GM21825 (cell line): ENCODE measurements around the gene MKKS.
"Not testable (repeated sequence)": the region's sequence is repeated elsewhere in the genome, so short reads cannot be mapped to it uniquely, and the experiment has no call there.

Experiments
- ATAC-seq: cut with Tn5 transposase; IDR thresholded peaks from one replicate; pipeline ENCODE4 v1.9.1; 2021; ENCODE audit warnings: mild to moderate bottlenecking, moderate library complexity; ENCODE audit not compliant: unreplicated experiment

MKKS gene

DNA sequence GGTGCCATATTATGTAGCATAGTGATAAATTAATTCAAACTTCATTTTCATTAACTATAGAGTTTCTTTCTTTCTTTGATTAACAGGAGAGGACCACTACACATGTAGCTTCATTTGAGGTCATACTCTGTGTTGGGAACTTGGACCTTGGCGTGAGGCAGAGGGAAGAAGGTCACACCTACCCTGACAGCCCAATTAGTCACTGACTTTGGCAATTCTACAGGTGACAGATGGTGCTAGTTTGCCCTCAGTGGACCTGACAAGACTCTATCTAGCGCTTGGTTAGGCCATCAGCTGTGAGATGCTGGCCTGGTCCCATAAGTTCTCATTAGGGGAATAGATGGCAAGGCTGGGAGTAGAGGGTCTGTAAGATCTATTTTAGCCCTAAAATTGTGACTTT lies 15.2 kb upstream of the MKKS start:
- no peak for ATAC-seq

DNA sequence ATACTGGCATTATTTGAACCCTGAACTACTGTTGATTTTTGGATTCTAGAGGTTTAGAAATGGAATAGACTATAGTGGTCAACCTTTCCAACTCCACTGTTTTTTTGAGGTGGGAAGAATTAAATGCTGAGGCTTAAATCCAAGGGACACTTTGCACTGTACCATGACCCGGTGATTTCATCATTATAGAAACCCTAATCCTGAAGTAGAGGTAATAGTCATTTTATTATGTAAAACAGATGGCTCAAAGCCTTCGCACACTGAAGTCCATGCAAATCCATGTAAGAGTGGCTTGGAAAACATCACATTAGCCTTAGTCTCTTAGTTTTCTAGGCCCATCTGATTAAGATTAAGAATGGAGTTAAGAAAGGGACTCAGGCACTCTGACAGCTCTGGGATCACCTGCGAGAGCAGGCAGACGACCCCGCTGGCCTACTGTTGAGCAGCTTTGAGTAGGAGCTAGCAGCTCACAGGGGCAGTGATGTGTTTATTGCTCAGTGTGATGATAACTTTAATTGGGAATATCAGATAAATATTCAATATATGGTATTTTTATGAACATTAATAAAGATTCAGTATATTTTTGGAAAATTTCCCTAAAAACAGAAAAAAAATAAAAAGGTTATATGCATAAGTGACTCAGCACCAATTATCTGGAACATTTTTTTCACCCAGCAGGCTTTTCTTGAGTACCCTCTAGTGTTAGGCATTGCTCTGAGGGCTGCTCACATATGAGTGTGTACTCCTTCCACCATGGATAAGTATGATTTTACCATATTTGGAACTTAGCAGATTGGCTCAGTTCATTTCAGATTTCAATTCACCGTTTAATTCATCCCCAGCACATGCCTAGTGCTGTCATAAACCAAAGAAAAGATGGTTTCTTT lies 14.5 kb upstream of the MKKS start:
- ATAC-seq, result no peak

DNA sequence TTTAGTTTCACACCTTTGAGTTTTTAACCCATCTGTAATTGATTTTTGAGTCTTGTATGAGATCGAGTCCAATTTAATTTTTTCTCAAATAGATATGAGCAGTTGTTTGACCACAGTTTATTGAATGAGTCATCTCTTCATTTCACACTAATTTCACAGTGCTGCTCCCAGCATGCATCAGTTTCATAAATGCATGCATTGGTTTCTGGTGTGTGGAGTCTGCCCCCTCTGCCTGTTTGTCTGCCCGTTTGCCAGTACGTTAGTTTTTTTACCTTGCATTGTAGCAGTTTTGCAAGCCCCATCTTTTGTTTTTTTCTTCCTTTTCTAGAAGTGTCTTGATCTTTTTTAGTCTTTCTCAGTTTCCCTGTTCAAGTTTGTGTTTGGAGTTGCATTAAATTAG lies 13.0 kb upstream of the MKKS start:
- peak; percentile 97 for ATAC-seq

DNA sequence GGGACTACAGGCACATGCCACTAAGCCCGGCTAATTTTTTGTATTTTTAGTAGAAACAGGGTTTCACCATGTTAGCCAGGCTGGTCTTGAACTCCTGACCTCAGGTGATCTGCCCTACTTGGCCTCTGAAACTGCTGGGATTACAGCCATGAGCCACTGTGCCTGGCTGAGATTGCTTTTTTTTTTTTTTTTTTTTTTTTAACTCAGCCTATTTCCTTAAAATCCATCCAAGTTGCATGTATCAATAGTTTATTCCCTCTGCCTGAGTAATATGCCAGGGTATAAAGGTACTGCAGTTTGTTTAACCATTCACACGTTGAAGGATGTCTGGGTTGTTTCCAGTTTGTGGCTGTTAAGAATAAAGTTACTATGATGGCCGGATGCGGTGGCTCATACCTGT lies 11.7 kb upstream of the MKKS start:
- ATAC-seq, result no peak

DNA sequence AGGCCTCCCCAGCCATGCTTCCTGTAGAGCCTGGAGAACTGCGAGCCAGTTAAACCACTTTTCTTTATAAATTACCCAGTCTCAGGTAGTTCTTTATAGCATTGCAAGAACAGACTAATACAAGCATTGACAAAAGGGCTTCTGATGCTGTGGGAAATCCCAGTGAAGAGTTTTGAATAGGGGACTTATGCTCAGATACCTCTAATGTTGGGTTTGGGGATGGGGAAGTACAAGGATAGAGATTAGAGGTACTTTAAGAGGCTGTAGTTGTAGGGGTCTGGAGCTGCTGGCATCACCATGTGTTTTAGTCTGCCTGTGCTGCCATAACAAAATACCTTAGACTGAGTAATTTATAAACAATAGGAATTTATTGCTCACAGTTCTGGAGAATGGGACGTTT lies 9.9 kb upstream of the MKKS start:
- ATAC-seq, result no peak

DNA sequence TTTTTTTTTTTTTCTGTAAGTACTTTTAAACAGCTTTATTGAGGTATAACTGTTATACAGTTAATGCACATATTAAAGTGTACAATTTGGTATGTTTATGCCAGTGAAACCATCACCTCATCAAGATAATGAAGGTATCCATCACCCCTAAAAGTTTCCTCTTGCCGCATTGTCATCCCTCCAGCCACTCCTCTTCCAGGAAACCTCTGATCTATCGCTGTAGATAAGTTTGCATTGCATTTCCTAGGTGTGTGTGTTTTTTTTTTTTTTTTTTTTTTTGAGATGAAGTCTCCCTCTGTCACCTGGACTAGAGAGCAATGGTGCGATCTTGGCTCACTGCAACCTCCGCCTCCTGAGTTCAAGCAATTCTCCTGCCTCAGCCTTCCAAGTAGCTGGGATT lies 4.2 kb upstream of the MKKS start:
- no peak for ATAC-seq

DNA sequence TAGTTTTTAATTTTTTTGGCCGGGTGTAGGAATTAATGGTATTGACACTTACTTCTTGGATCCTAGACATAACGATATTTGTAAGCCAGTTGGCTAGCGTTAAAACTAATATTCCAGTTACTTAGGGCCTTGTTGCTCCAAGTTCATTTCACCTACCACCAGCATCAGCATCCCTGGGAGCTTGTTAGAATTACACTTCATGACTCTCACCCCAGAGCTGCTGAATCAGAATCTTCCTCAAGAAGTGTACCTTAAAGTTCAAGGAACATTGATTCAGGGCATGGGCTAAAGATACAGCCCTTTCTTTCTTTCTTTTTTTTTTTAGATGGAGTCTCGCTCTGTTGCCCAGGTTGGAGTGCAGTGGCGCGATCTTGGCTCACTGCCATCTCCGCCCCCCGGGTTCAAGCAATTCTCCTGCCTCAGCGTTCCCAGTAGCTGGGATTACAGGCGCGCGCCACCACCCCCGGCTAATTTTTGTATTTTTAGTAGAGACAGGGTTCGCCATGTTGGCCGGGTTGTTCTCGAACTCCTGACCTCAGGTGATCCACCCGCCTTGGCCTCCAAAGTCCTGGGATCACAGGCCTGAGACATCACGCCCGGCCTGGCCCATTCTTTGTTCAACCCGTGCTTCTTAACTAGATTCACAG lies 2.2 kb upstream of the MKKS start:
- no peak for ATAC-seq

DNA sequence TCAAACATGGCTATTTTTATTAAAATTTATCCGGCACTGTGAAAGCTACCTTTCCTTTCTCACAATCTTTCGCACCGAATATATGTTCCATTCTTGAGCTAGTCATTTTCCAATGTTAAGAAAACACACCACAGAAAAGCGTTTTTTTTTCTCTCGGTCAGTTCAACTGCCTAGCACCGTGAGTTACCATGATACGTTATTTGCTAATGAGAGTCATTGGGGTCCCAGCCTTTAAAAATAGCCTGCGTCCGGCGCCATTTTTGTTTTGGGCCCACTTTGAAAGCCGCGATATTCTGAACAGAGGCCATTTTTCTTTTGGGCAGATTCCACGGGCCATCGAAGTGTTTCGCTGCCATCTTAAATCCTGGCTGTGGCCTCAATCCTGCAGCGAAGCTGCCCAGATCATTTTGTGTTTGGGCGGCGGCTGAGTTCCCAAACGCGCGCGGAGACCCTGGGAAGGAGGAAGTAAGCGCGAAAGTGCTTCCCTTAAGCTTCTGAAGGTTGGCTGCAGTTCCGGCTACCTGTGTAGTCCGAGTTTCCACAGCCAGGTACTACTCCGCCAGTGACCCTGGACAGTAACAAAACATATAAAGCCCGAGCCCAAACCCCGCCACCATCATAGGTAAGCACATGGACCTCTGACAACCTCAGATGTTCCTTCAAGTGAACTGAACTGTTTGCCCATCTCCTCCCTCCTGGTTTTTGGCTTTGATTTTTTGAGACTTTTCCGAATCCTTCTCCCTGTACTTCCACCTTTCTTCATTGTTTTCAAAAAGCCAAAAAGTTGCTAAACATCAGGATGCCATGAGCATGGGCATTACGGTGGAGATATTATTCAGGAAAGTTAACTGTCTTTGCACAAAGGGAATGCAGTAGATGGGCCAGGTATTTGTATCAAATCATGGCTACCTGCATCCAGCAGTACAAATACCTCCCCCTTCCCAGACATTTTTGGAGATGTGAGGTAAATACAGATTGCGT lies 1.1 kb upstream of the MKKS start, which contains the start of gene SLX4IP:
Gene SLX4IP, plus strand, starts transcription at position 474 of the 981 bp plus-strand sequence. CDS start 22,900 bp downstream, outside the sequence.
- peak; percentile 67 for ATAC-seq

DNA sequence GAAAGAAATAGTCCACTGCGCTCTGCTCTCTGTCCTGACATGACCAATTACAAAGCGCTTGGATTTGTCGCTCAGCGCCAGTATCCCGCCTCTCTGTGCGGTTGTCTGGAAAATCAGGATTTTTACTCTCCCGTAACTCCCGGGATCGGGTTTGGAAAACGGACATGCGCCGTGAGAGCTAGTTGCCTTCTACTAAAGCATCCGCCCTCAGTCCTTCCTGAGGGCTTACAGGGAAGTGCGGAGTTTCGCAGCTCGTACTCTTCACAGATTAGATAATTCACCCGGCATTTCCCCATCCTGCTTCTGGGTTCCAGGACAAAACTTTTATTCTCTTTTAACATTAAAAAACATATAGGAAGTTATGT lies 427 bp upstream of the MKKS start:
- ATAC-seq, result peak; percentile 35

DNA sequence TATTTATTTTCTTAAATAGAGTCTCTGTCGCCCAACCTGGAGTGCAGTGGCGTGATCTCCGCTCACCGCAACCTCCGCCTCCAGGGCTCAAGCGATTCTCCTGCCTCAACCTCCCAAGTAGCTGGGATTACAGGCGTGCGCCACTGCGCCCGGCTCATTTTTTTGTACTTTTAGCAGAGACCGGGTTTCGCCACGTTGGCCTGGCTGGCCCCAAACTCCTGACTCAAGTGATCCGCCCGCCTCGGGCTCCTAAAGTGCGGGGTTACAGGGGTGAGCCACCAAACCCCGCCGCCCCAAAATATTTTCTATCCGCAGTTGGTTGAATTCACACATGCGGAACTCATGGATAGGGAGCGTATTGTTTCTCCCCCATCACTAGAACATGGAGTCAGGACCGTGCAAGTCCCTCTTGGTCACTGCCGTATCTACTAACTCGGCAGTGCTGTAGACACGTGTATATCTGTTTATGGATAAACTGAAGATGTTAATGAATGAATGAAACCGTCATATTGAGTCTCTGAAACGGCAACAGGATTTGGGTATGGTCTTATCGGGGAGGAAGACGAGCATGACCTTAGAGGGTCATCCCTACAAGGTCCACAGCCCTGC lies 904 bp downstream of the MKKS start:
- ATAC-seq, result no peak

DNA sequence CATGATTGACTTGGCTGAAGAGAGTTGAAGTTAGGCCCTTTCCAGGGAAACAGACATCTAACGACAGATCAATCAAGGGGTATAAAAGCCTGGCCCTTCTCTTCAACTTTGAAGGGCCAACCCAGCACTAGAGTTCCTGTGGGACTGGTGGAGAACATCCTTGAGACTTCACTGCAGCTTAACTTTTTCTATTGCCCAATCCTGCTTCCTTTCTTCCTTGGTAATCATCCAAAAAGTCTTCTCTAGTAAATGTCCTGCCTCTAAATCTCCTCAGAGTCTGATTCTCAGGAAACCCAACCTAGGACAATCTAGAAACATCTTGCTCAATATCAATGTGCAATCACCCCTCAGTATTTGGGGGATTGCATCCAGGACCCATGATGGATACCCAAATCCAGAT lies 1.9 kb downstream of the MKKS start:
- ATAC-seq, result no peak

DNA sequence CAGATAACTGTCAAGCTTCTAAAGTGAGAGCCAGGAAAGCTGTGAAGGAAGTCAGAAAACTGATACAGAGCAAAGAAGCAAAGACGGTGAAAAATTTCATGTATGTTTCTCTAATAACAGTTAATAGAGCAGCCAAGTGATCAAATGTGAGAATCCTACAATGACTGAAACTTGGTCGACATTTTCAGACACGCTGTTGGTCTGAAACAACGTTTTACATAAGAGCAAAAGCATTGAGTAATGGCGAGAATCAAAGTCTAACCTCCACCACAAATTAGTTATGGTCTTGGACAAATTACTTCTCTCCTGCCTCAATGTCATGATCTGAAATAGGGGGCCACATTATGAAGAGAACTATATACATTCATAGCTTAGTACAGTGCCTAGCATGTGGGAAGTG lies 3.3 kb downstream of the MKKS start:
- ATAC-seq, result no peak

DNA sequence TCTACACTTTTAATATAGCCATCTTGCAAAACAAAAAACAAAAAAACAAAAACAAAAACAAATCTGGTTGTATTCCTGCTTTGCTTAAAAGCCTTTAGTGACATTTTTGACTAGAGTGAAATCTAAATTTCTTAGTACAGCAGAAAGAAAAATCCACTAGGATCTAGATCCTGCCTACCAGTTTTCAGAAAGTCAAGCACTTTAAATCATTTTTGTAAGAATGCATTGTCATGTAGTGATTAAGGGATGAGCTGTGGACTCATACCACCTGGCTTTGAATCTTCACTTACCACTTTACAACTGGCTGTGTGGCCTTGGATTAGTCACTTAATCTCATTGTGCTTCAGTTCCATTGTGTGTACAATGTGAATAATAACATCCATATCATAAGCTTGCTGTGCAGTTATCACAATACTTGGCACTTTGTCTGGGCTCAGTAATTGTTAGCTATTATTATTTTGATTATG lies 4.0 kb downstream of the MKKS start:
- no peak for ATAC-seq

DNA sequence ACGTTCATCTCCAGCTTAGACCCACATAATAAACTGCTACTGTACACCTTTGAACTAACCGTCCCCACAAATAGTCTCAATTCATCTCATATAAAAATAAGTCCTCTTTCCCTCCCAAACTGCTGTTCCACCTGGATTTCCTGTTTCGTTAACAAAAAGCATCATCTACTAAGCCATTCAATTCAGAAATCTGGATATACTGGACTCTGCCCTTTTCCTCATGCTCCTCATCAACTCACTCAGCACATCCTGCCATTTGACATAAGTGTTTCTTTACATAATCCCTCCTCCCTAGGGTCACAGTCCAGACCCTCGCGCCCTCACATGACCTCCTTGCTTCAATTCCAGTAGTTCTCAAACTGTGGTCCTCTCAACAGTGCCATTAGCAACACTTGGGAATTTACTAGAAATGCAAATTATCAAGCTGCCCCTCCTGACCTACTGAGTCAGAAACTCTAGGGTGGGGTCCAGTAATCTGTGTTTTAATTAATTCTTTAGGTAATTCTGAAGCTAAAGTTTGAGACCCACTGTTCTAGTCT lies 4.5 kb downstream of the MKKS start:
- no peak for ATAC-seq

DNA sequence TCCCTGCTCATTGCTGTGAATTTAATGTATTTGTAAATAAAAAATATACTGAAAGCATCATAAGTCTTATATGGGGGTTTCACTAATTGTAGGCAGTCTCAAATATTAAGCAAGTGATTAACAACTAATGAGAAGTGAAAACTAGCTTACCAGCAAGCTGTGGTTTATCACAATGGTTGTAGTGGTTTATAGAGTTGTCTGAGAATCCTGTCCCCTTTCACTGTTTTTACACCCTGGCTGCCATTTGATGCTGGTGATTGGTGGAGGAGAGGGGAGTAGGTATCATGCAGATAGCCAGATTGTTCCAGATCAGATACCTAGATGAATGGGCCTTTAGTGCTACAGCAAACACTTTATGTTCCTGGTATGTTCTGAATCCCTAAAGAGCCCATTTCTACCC lies 6.0 kb downstream of the MKKS start:
- no peak for ATAC-seq

DNA sequence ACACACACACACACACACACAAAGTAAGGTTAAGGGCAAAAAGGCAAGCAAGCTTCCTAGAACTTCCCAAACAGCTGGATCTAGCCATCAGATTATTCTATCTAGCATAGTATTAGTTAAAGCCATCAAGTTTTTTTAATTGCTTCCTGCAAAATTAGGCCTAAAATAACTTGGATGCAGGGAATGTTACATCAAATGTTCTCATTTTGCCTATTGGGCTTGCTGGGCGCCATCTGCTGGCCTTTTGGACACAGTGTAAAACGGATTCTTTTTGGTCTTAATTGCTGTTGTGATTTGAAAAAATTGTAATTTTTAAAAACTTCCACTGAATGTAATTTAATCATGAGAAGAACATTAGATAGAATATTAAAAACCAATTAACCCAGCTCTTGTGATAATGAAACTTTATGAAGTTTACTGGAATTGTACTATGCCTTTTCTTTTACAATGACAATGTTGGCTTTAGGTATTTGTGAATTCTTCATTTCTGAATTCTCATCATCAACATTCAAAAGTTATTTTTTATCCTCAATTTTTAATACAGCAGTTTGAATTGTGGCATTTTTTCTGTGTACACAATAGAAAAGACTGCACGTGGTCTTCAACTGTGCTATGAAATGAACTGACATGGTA lies 6.8 kb downstream of the MKKS start:
- no peak for ATAC-seq

DNA sequence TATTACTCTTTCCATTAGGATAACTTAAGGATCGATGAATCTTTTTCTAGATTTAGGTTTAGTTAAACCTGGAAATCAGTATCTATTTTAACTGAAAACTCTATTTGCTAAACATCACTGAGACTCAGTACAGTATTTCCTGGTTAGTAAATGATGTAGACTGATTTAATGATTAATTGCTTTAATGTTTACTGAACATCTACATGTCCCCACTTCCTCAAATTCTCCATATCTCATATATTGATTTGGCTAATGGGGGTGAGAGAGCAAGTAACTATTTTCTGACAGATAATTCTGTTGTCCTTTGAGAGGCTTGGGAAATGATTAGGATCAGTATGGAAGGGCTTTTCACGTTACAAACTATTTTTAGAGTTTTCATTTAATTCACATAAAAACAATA lies 10.3 kb downstream of the MKKS start:
- ATAC-seq, result peak; percentile 60

DNA sequence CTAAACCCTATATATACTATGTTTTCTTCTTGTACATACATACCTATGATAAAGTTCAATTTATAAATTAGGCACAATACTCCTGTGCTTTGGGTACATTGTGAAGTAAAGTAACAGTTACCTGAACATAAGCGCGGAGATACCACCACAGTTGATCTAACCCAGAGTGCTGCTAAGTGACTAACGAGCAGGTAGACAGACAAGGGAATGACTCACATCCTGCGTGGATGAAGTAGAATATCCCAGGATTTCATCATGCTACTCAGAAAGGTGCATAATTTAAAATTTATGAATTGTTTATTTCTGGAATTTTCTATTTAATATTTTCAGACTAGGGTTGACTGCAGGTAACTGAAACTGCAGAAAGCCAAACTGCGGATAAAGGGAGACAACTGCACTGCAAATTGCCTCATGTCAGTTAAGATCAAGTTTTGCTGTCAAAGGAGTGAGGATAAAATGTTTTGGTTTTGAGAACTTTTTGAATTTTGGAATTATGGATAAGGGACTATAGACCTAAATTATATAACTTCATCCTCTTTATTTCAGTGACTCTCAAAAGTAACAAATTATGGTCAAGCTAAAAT lies 14.4 kb downstream of the MKKS start:
- ATAC-seq, result no peak

DNA sequence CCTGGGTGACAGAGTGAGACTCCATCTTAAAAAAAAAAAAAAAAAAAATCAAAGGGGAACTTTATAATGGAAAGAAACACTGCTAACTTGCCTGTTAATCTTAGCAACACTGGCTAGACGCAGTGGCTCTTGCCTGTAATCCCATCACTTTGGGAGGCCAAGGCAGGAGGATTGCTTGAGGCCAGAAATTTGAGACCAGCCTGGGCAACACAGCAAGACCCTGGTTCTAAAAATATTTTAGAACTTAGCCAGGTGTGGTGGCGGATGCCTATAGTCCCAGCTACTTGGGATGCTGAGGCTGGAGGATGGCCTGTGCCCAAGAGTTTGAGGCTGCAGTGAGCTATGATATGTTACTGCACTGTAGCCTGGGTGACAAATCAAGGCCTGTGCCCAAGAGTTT lies 16.8 kb downstream of the MKKS start:
- not testable (repeated sequence) for ATAC-seq
